Measurements from ENCODE around the gene PHC2. TPM values are rescaled to one million over a fixed set of nuclear protein-coding genes. Genes with fewer than 3 reads are reported as not detected.

The PHC2 gene
- total RNA-seq, 1 donor from 2014 or later, result 107 TPM

DNA sequence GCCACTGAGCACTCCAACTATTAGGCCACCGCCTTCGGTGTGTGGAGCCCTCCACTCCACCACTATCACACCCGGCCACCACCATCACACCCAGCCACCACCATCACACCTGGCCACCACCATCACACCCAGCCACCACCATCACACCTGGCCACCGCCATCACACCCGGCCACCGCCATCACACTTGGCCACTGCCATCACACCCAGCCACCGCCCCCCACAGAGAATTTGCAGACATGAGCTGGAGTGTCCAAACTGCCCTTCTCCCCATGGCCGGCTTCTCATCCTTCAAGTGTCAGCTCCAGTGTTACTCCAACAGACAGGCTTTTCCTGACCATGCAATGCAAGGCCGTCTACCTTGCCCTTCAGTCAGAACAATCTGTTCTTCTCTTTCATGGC lies 59.6 kb downstream of the PHC2 start:
- DNase-seq (ENCODE audit: low spot score), result no peak

DNA sequence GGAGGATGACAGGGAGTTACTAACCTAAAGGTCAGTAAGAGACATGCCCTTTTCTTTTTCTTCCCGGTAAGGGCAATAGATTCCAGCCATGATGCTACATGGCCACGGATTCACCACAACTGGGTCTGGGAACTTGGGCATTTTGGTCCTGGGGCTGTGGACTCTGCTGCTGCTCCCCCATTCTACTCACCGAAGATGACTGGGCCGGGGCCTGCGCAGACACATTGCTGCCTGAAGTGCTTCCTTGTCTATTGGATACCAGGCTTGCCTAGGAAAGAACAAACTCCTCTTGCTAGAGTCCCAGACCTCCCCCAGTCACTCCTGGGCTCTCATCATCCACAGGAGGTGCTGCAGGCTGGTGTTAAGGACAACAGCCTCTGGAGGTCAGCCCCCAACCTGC lies 60.1 kb downstream of the PHC2 start:
- DNase-seq (ENCODE audit: low spot score), result no peak

DNA sequence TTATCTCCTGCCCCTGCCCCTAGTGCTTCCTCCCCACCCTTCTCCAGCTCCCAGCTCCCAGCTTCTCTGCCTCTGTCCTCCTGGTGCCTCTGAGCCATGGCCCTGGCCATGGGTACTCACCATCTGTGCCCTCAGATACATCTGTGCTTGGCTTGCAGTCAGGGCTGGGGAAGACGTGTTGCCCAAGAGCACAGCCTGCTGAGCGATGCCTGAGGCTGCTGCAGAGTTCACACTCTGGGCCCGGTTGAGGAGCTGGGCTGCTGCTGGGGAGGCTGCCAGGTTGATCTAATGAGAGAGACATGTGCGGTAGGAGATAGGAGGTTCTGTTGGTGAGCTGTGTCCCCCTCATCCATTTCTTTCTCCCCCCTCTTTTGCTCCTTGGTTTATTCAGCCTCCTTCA lies 60.6 kb downstream of the PHC2 start:
- no peak for DNase-seq (ENCODE audit: low spot score)

DNA sequence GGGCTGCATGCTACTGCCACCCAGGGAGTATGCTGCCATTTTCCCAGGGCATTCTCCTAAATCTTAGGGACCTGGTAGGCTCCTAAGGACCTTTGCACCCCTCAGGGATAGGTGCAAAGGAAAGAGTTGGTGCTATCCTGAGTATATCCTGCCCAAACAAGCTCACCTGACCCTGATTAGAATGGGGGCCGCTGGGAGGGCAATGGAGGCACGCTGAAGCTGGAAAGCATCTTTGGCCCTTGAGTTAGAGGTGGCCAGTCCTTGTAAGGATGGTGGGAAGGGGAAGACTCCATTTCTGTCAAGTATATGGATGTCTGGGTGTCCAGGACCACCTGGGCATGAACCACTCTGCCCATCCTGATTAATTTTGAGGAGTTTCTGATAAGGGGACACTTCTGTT lies 61.1 kb downstream of the PHC2 start:
- no peak for DNase-seq (ENCODE audit: low spot score)

GRCh38 chr1:33369081-33369480 lies 61.8 kb downstream of the PHC2 start:
- DNase-seq (ENCODE audit: low spot score), result no peak

DNA sequence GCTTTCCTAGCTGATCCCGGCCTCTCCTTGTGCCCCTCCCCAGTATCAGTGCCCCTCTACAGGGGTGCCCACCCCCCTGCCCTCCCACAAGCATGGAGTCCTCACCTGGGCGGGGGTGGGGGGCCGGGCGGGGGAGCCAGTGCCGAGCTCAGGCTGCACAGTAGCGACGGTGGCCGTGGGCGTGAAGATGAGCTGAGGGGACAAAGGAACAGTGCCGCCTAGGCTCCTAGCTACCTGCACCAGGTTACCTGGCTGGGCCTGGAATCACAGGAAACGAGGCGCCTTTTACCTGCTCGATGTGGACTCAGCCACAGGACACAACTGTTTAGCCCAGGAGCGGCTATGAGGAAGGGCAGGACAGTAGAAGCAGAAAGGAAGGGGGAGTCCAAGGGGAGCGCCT lies 62.5 kb downstream of the PHC2 start:
- DNase-seq (ENCODE audit: low spot score), result no peak

DNA sequence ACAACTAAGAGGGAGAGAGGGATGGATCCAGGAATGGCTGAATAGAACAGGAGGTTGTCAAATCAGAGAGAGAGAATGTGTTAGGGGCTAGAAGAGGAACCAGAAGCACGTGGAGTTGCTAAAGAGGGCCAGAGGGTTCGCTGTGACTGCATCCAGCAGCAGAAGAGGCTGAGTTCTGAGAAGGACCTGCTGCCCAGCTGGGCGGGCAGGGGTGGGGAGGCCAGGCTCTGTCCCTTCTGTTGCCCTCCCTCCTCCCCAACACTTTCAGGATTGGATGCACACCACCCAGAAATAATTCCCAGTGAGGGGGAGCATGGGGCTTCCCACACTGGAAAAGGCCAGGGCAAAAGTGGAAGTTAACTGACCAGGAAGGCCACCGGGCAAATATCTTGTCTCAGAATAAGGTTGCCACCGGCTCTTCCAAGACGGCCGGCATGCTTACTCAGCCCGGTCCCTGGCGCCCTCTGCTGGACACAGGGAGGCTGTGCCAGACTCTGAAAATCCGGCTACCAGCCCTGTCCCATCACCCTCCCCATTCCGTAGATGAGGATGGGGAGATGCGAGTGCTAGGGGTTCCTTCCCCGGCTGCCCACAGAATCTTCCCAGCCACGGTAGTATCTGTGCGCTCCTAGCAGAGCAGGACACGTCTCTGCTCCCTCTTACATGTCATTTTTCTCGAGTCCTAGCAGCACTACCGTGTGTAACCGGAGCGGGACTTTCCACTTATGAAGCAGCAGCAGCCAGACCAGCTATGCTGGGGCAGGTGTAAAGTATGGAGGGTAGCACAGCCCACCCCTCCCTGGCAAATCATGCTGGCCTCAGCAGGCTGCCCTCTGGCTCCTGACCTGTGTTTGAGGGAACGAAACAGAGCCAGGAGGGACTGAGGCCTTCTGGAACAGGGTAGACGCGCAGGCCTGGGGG lies 63.1 kb downstream of the PHC2 start:
- peak; percentile 92 for DNase-seq (ENCODE audit: low spot score)

DNA sequence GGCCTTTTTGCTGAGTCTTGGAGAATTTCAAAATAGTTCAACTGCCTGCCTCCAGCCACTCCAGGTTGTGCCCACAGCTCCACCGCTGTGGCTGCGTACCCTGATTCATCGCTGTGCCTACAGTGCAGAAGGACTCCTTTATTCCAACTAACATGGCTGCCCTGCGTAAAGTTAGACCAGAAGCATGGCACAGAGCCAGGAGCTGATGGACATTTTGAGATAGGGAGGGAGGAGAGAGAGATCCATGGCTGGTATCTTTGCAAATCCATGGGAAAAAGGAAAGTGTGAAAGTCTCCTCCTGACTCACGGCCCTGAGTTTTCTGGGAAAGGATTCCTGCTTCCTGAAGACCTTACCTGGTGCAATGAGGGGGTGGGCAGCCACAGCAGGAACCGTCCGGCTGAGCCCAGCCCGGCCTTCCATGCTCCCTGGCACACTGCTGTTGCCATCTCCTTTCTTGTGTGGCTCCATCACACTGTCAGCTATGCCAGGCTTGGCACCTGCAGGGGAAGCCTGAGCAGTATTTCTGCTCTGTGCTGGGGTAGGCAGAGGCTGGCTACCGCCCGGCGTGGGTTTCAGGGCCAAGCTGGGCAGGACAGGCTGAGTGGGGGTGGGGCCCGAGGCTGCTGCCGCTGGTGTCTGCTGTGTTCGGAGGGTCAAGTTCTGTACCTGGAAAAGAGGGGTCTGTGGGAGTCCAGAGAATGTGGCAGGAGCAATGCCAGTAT lies 64.0 kb downstream of the PHC2 start:
- DNase-seq (ENCODE audit: low spot score), result no peak

DNA sequence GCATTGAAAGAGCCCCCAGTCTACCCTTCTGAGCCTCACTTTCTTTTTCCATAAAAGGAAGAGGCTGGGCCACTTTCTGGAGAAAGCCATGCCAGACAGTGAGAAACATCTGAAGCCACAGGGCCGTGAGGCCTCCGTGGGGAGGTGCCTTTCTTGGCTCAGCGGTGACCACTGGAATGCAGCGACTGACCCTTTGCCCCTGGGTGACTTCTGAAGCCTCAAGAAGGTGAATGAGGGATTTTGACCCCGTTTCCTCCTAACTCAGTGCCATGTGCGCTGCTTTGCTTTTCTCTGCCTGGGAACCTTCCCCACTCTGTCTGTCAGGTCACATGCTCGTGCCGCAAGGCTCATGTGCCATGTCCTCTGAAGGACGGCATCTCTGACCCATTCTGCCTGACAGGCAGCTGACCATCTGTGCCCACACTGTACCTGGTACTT lies 65.3 kb downstream of the PHC2 start:
- DNase-seq (ENCODE audit: low spot score), result no peak

DNA sequence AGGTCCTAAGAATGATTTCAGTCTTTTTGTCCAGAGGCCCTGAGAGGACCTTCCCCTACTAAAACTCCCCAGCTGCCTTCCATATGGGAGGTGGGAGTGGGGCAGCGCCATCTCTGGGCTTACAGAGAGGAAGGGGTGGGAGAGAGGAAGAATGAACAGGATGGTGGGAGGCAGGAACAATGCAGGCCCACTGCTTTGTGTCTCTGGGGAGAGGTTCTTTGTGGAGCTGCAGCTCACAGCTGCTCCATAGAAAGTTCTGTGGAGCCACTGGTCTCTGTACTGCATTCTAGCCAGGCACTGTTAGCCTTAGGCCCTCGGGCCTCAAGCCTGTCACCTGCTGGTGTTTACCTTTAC lies 66.4 kb downstream of the PHC2 start:
- no peak for DNase-seq (ENCODE audit: low spot score)

DNA sequence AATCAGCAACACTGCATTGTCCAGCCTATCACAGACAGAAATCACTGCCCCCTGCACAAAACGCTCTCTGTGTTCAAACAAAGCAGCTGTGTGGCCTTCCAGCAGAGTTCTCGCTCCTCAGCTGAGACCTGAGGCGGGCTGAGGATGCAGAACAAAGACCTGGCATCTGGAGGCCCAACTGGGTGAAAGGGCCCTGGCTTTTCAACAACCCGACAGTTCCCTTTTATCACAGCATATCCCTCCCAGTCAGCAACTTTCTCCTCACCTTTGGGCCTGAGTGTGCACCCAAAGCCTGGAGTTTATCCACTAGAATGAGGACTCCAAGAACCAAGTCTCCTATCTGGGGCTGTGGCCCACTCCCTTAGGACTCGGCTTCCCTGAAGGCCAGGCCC lies 67.4 kb downstream of the PHC2 start:
- no peak for DNase-seq (ENCODE audit: low spot score)

- no peak for DNase-seq (ENCODE audit: low spot score)
Measured at GRCh38 chr1:33363021-33363420, 67.9 kb downstream of the PHC2 start.

DNA sequence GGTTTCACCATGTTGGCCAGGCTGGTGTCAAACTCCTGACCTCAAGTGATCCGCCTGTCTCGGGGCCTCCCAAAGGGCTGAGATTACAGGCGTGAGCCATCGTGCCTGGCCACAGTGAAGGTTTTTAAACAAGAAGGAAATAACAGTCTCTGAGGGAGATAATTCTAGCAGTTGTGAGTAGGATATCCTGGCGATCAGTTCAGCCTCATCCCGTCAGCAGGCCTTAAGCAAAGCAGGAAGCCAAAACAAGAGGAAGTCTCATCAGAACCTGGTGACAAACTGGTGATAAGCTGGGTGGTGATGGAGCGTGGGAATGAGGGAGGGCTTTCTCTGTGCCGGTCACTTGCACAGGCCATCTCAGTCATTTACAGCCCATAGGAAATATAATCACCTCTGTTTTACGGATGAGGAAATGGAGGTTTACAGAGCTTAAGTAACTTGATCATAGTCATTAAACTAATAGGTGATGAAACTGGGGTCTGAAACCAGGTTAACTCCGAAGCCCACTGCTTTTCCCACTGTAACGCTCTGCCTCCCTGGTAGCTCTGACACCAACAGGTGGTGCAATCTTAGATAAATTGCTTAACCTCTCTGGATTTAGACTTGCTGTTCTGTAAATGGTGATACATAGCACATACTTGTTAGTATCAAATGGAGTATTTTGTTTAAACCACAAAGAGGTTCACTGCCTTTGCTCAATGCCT lies 69.2 kb downstream of the PHC2 start:
- DNase-seq (ENCODE audit: low spot score), result no peak

DNA sequence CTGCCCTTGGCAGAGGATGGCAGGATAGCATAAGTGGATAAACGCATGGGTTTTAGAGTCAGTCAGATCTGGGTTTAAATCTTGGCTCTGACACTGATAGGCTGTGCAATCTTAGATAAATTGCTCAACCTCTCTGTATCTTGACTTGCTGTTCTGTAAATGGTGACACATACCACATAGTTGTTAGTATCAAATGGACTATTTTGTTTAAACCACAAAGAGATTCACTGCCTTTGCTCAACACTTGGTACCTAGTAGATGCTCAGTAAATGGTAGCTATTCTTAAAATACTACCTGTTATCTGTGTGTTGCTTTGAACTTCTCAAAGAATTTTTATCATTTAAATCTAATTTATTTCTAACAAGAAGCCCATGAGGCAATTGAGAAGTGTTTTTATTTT lies 70.5 kb downstream of the PHC2 start:
- no peak for DNase-seq (ENCODE audit: low spot score)

- no peak for DNase-seq (ENCODE audit: low spot score)
Measured at GRCh38 chr1:33359931-33360330, 71.0 kb downstream of the PHC2 start.

GRCh38 chr1:33358795-33359503 lies 71.9 kb downstream of the PHC2 start:
- no peak for DNase-seq (ENCODE audit: low spot score)

DNA sequence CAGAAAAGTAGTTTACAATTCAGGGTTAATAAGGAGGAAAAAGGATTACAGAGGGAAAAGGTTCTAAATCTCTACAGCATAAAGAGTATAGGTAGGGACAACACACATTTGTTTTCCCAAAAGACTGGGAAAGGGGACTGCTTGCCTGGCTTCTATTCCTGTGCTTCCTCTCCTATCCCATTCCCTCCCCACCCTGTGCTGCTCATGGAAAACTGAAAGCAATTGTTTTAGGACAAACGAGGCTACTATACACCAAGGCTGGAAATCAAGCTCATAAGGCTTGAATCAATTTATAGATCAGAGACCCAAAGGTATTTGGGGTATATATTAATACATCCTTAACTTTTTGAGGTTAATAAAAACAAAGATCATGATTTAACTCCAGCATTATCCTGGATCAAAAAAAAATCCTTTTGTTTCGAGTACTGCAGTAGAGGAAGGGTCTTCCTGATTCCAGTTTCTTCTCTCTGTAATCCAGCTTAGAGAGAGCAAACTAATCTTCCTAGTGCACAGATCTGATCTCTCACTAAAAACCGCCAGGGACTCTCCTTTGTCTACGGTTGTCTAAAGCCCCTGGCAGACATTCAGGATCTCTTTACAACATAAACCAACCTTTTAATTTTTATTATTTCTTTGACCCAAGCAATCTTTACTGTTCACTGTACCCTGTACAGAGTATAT lies 72.6 kb downstream of the PHC2 start:
- DNase-seq (ENCODE audit: low spot score), result no peak

DNA sequence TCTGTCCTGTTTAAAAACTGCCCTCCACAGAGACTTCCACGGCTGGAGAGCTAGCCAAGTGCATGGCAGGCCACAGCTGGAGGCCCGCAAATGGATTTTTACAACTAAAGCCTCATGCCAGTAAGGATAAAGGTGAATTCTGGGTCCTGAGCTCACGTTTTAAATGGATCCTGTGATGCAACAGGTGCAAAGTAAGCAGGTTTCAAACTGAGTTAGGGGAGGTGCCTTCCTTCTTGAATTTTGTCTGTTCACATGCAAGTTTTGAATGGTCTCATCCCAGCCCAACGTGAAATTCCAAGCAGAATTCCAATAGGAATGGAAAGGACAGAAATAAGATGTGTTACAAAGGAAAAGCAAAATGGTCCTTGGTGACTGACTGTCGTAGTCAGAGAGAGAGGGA lies 73.8 kb downstream of the PHC2 start:
- no peak for DNase-seq (ENCODE audit: low spot score)

DNA sequence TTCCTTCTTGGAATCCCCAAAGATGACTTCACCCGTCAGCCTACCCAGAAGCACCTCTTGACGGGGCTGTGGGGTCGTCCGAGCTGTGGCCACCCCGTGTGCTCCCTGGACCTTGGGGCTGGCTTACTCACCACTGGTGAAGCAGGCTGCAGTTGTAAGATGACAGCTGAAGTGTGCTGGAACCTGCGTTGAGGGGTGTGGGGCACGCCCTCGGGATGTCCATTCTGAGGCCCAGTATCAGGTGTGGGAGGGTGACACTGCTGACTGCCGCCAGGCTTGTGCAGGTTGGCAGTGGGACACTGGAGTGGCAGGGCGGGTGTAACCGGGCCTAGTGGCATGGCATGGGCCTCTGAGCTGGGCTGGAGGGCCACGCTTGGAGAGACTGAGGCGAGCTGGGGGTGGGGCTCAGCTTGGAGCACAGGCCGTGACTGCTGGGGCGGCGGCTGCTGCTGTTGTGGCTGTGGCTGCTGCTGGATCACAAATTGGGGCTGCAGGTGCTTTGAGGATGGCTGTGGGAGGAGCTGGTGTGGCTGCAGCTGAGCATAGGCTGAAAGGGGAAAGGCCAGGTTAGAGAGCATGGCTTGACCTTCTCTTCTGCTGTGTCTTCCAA lies 76.1 kb downstream of the PHC2 start:
- no peak for DNase-seq (ENCODE audit: low spot score)

DNA sequence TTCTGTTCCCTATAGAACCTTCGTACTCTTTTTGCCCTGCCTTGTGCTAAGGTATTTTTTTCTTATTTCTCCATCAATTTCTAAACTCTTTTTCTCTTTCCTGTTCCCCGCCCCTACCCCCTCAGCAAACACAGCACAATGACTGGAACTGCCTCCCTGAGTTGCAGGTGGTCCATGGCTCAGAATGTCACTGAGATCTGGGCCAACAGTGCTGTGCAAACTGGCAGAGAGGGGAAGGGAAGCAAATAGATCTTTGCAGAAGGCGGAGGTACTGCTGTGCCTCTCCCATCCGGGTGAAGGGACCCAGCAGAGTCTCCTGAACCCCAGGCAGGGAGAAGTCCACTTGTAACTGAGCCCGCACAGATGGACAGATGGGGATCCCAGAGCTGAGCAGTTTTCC lies 77.4 kb downstream of the PHC2 start:
- DNase-seq (ENCODE audit: low spot score), result no peak

GRCh38 chr1:33351281-33351660 lies 79.6 kb downstream of the PHC2 start:
- DNase-seq (ENCODE audit: low spot score), result no peak

Data from ureter (tissue), 1 donor.